ENCODE results near the gene ELP6.
"Not testable (repeated sequence)": the region's sequence is repeated elsewhere in the genome, so short reads cannot be mapped to it uniquely, and the experiment has no call there.

ELP6 gene

GRCh38 chr3:47468315-47468714 is 45.2 kb downstream of the ELP6 start:
- peaks cover 30% of the 10 kb centered on the region for H3K4me1 Mint-ChIP-seq (ENCODE audit: low read depth)
- H3K4me3 Mint-ChIP-seq; H3K27me3 Mint-ChIP-seq; H3K36me3 Mint-ChIP-seq (ENCODE audit: low read depth); H3K9me3 Mint-ChIP-seq; H3K27ac Mint-ChIP-seq; intact Hi-C loops (cut with micrococcal nuclease): not testable (repeated sequence)

- H3K27ac Mint-ChIP-seq, result no peak overlapping the region
- peaks cover 17% of the 10 kb centered on the region for H3K36me3 Mint-ChIP-seq (ENCODE audit: low read depth)
- H3K4me1 Mint-ChIP-seq (ENCODE audit: low read depth), result peaks cover 39% of the 10 kb centered on the region
- H3K27me3 Mint-ChIP-seq, result no peaks in the 10 kb centered on the region
- intact Hi-C loops (cut with micrococcal nuclease), result no loop called here
- no peak overlapping the region for H3K4me3 Mint-ChIP-seq
- peaks cover 12% of the 10 kb centered on the region for H3K9me3 Mint-ChIP-seq
These were observed 48.9 kb downstream of the ELP6 start for GRCh38 chr3:47464588-47464987.

GRCh38 chr3:47459534-47460085 is 53.9 kb downstream of the ELP6 start:
- intact Hi-C loops (cut with micrococcal nuclease); H3K27me3 Mint-ChIP-seq; H3K4me3 Mint-ChIP-seq; H3K27ac Mint-ChIP-seq: not testable (repeated sequence)
- H3K36me3 Mint-ChIP-seq (ENCODE audit: low read depth), result peaks cover 19% of the 10 kb centered on the region
- H3K9me3 Mint-ChIP-seq, result peaks cover 19% of the 10 kb centered on the region
- peaks cover 27% of the 10 kb centered on the region for H3K4me1 Mint-ChIP-seq (ENCODE audit: low read depth)

- no peak overlapping the region for H3K27ac Mint-ChIP-seq
- H3K27me3 Mint-ChIP-seq, result no peaks in the 10 kb centered on the region
- H3K9me3 Mint-ChIP-seq, result peaks cover 19% of the 10 kb centered on the region
- H3K4me3 Mint-ChIP-seq, result no peak overlapping the region
- peaks cover 19% of the 10 kb centered on the region for H3K36me3 Mint-ChIP-seq (ENCODE audit: low read depth)
- intact Hi-C loops (cut with micrococcal nuclease), result no loop called here
- peaks cover 26% of the 10 kb centered on the region for H3K4me1 Mint-ChIP-seq (ENCODE audit: low read depth)
These were observed 56.5 kb downstream of the ELP6 start for GRCh38 chr3:47456984-47457383.

GRCh38 chr3:47455806-47456452 is 57.6 kb downstream of the ELP6 start:
- intact Hi-C loops (cut with micrococcal nuclease), result no loop called here
- H3K4me3 Mint-ChIP-seq, result no peak overlapping the region
- H3K27ac Mint-ChIP-seq, result no peak overlapping the region
- H3K4me1 Mint-ChIP-seq (ENCODE audit: low read depth), result peaks cover 31% of the 10 kb centered on the region
- peaks cover 17% of the 10 kb centered on the region for H3K36me3 Mint-ChIP-seq (ENCODE audit: low read depth)
- peaks cover 19% of the 10 kb centered on the region for H3K9me3 Mint-ChIP-seq
- H3K27me3 Mint-ChIP-seq, result no peaks in the 10 kb centered on the region

GRCh38 chr3:47452453-47453215 is 60.9 kb downstream of the ELP6 start:
- intact Hi-C loops (cut with micrococcal nuclease), result no loop called here
- Mint-ChIP-seq H3K27ac (no peak overlapping the region), H3K4me3 (no peak overlapping the region), H3K36me3 (ENCODE audit: low read depth) (no peaks in the 10 kb centered on the region), H3K4me1 (ENCODE audit: low read depth) (peaks cover 26% of the 10 kb centered on the region), H3K9me3 (no peaks in the 10 kb centered on the region), H3K27me3 (no peaks in the 10 kb centered on the region)
